Measurements from ENCODE around the gene DNAJC13. TPM values are rescaled to one million over a fixed set of nuclear protein-coding genes. Genes with fewer than 3 reads are reported as not detected.

The DNAJC13 gene
- total and polyA plus RNA-seq, 2 donors (not counting 1 experiment from before 2014, with no cell fraction given), result 9.7 to 51.1 TPM

DNA sequence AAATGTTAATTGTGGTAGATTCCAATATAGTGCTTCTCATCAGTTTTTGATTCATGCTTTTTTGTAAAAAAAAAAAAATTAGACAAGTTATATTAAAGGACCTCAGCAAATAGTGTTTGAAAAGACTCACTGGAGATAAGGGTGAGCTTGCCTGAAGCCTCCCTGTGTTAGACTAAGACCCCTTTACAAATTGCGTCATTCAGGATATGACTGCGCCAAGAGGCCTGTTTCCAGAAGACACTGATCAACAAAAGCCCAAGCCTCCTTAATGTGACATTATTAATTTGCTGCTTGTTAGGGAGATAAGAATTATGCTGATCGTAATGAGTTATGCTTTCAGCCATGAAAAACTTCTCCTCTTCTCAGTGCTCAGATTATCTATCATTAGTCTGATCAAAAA is 13.0 kb upstream of the DNAJC13 start:
- no peak overlapping the region for H3K27ac Mint-ChIP-seq
- Histone ChIP-seq H3K4me2 (replicated peaks; ENCODE audit: low read depth, low read length, poor library complexity, severe bottlenecking) (no peak overlapping the region), H3K4me3 (ENCODE audit: control extremely low read depth in 1 of 5, extremely low read depth in 1 of 5, insufficient read depth in 1 of 5, low read depth in 2 of 5, low read length in 4 of 5) (no peak overlapping the region), H3K36me3 (replicated peaks in 1 of 2; ENCODE audit: control extremely low read depth in 1 of 2, control insufficient read depth in 1 of 2, extremely low read depth in 1 of 2, insufficient read depth in 2 of 2, low read length in 1 of 2) (no peaks in the 10 kb centered on the region), H3K27me3 (replicated peaks in 1 of 4; ENCODE audit: control extremely low read depth in 1 of 4, control insufficient read depth in 3 of 4, insufficient read depth in 4 of 4, low read length in 3 of 4) (no peaks in the 10 kb centered on the region), H3K9ac (ENCODE audit: low read length) (no peak overlapping the region), H3K79me2 (ENCODE audit: control insufficient read depth, insufficient read depth, low read length) (no peaks in the 10 kb centered on the region), H3K27ac (ENCODE audit: low read length in 2 of 2) (no peak overlapping the region), H3K4me1 (ENCODE audit: control insufficient read depth in 2 of 2, insufficient read depth in 2 of 2, low read length in 2 of 2) (peaks cover 15 to 19% of the 10 kb centered on the region in 2 donors), H4K20me1 (ENCODE audit: control insufficient read depth, insufficient read depth, low read length, poor library complexity, severe bottlenecking) (no peaks in the 10 kb centered on the region), H3K9me3 (ENCODE audit: control extremely low read depth in 1 of 3, control insufficient read depth in 2 of 3, insufficient read depth in 1 of 3, low read length in 2 of 3) (no peaks in the 10 kb centered on the region), H2AFZ (ENCODE audit: insufficient read depth, low read depth, low read length, poor library complexity, severe bottlenecking) (no peak overlapping the region)
- TF ChIP-seq, protein P1, sequence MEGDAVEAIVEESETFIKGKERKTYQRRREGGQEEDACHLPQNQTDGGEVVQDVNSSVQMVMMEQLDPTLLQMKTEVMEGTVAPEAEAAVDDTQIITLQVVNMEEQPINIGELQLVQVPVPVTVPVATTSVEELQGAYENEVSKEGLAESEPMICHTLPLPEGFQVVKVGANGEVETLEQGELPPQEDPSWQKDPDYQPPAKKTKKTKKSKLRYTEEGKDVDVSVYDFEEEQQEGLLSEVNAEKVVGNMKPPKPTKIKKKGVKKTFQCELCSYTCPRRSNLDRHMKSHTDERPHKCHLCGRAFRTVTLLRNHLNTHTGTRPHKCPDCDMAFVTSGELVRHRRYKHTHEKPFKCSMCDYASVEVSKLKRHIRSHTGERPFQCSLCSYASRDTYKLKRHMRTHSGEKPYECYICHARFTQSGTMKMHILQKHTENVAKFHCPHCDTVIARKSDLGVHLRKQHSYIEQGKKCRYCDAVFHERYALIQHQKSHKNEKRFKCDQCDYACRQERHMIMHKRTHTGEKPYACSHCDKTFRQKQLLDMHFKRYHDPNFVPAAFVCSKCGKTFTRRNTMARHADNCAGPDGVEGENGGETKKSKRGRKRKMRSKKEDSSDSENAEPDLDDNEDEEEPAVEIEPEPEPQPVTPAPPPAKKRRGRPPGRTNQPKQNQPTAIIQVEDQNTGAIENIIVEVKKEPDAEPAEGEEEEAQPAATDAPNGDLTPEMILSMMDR (IDR thresholded peaks at IDR 0.05), result no peak
- TF ChIP-seq EZH2 (IDR thresholded peaks at IDR 0.05; ENCODE audit: borderline replicate concordance, insufficient read depth, low read depth, low read length, poor library complexity, severe bottlenecking), result no peak
- ATAC-seq (ENCODE audit: low read depth) (no peak), DNase-seq (no peak)
- H3K4me3 Mint-ChIP-seq, result no peak overlapping the region
- peaks cover 24% of the 10 kb centered on the region for H3K4me1 Mint-ChIP-seq
- POLR2A ChIA-PET, result no interaction called here
- no peaks in the 10 kb centered on the region for H3K9me3 Mint-ChIP-seq (ENCODE audit: insufficient read depth)
- intact Hi-C loops (cut with micrococcal nuclease), result no loop called here
- WGBS (ENCODE audit: insufficient coverage), result no CpG with 5 or more reads among the region's 3 CpGs
- CTCF ChIA-PET, result no interaction called here
- H3K27me3 Mint-ChIP-seq, result no peaks in the 10 kb centered on the region

DNA sequence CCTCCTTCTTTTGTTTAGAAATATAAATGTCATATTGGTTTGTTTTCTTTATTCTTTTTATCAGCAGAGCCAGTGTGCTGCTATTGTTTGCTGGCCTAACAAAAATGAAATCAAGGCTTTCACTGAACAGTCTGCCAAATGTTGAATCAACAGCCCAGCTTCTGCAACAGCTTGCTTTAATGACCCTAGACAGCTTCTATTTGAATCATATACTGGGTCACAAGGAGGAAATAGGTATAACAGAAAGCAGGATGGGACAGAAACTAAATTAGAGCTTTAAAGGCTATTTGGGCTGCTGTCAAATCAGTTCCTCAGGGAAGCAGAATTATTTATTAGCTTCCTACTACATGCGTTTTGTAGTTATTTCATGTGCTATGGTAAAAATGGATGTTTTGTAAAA is 12.1 kb upstream of the DNAJC13 start:
- no peak overlapping the region for H2AFZ ChIP-seq (ENCODE audit: insufficient read depth, low read depth, low read length, poor library complexity, severe bottlenecking)
- H3K9ac ChIP-seq (ENCODE audit: low read length), result no peak overlapping the region
- ChIA-PET POLR2A (no interaction called here), CTCF (interaction anchor here (1.0 kb wide), 1 partner anchor 8 kb away, joined by 3 read pairs; no protein-coding TSS in a partner anchor)
- no peak overlapping the region for H3K27ac ChIP-seq (ENCODE audit: low read length in 2 of 2)
- no peaks in the 10 kb centered on the region for H3K9me3 Mint-ChIP-seq (ENCODE audit: insufficient read depth)
- H3K4me3 Mint-ChIP-seq, result no peak overlapping the region
- ATAC-seq (ENCODE audit: low read depth) (no peak), DNase-seq (no peak)
- H3K4me1 Mint-ChIP-seq, result peaks cover 24% of the 10 kb centered on the region
- H3K27me3 ChIP-seq (replicated peaks in 1 of 4; ENCODE audit: control extremely low read depth in 1 of 4, control insufficient read depth in 3 of 4, insufficient read depth in 4 of 4, low read length in 3 of 4), result no peaks in the 10 kb centered on the region
- H3K27me3 Mint-ChIP-seq, result no peaks in the 10 kb centered on the region
- TF ChIP-seq, protein P1 (IDR thresholded peaks at IDR 0.05), result no peak
- no peak for TF ChIP-seq EZH2 (IDR thresholded peaks at IDR 0.05; ENCODE audit: borderline replicate concordance, insufficient read depth, low read depth, low read length, poor library complexity, severe bottlenecking)
- H3K79me2 ChIP-seq (ENCODE audit: control insufficient read depth, insufficient read depth, low read length), result no peaks in the 10 kb centered on the region
- peaks cover 15 to 19% of the 10 kb centered on the region in 2 donors for H3K4me1 ChIP-seq (ENCODE audit: control insufficient read depth in 2 of 2, insufficient read depth in 2 of 2, low read length in 2 of 2)
- no peaks in the 10 kb centered on the region for H4K20me1 ChIP-seq (ENCODE audit: control insufficient read depth, insufficient read depth, low read length, poor library complexity, severe bottlenecking)
- no peak overlapping the region for H3K4me2 ChIP-seq (replicated peaks; ENCODE audit: low read depth, low read length, poor library complexity, severe bottlenecking)
- WGBS (ENCODE audit: insufficient coverage), result no CpG with 5 or more reads among the region's 1 CpG
- no peak overlapping the region for H3K27ac Mint-ChIP-seq
- no peak overlapping the region for H3K4me3 ChIP-seq (ENCODE audit: control extremely low read depth in 1 of 5, extremely low read depth in 1 of 5, insufficient read depth in 1 of 5, low read depth in 2 of 5, low read length in 4 of 5)
- H3K9me3 ChIP-seq (ENCODE audit: control extremely low read depth in 1 of 3, control insufficient read depth in 2 of 3, insufficient read depth in 1 of 3, low read length in 2 of 3), result no peaks in the 10 kb centered on the region
- H3K36me3 ChIP-seq (replicated peaks in 1 of 2; ENCODE audit: control extremely low read depth in 1 of 2, control insufficient read depth in 1 of 2, extremely low read depth in 1 of 2, insufficient read depth in 2 of 2, low read length in 1 of 2), result no peaks in the 10 kb centered on the region
- intact Hi-C loops (cut with micrococcal nuclease), result no loop called here
